ENCODE measurements around the gene PRND. TPM values are rescaled to one million over a fixed set of nuclear protein-coding genes. Genes with fewer than 3 reads are reported as not detected.
"Not testable (repeated sequence)": the region's sequence is repeated elsewhere in the genome, so short reads cannot be mapped to it uniquely, and the experiment has no call there.

Gene PRND
- total RNA-seq, 1 experiment from 2014 or later, result not detected

- Histone ChIP-seq H4K20me1 (ENCODE audit: insufficient read depth, low read depth, low read length) (no peaks in the 10 kb centered on the region), H3K4me1 (ENCODE audit: low read length) (no peaks in the 10 kb centered on the region), H3K9ac (ENCODE audit: low read length) (no peak overlapping the region), H3K9me2 (replicated peaks; ENCODE audit: insufficient read depth, low read length) (no peaks in the 10 kb centered on the region), H3K4me2 (ENCODE audit: low read depth, low read length, poor library complexity, severe bottlenecking) (no peak overlapping the region), H3K9me3 (ENCODE audit: low read length) (no peaks in the 10 kb centered on the region), H3K36me3 (ENCODE audit: insufficient read depth, low read length) (no peaks in the 10 kb centered on the region), H2AFZ (ENCODE audit: low read length) (no peak overlapping the region), H3K79me2 (ENCODE audit: low read length) (no peaks in the 10 kb centered on the region), H3K27me3 (ENCODE audit: low read length) (no peaks in the 10 kb centered on the region), H3K4me3 (ENCODE audit: low read length) (no peak overlapping the region), H3K27ac (ENCODE audit: low read length) (no peak overlapping the region)
- DNase-seq, result no peak
Measured at GRCh38 chr20:4697831-4698221, 23.9 kb upstream of the PRND start.

- H3K9me2 ChIP-seq (replicated peaks; ENCODE audit: insufficient read depth, low read length), result no peaks in the 10 kb centered on the region
- no peaks in the 10 kb centered on the region for H3K79me2 ChIP-seq (ENCODE audit: low read length)
- H3K27me3 ChIP-seq (ENCODE audit: low read length), result no peaks in the 10 kb centered on the region
- H3K4me2 ChIP-seq (ENCODE audit: low read depth, low read length, poor library complexity, severe bottlenecking), result no peak overlapping the region
- H3K27ac ChIP-seq (ENCODE audit: low read length), result no peak overlapping the region
- H2AFZ ChIP-seq (ENCODE audit: low read length), result no peak overlapping the region
- H3K9me3 ChIP-seq (ENCODE audit: low read length), result no peaks in the 10 kb centered on the region
- H3K4me1 ChIP-seq (ENCODE audit: low read length), result peaks cover 2% of the 10 kb centered on the region
- H3K4me3 ChIP-seq (ENCODE audit: low read length), result no peak overlapping the region
- H4K20me1 ChIP-seq (ENCODE audit: insufficient read depth, low read depth, low read length), result no peaks in the 10 kb centered on the region
- no peak overlapping the region for H3K9ac ChIP-seq (ENCODE audit: low read length)
- DNase-seq, result no peak
- no peaks in the 10 kb centered on the region for H3K36me3 ChIP-seq (ENCODE audit: insufficient read depth, low read length)
Measured at GRCh38 chr20:4699216-4699615, 22.5 kb upstream of the PRND start.

GRCh38 chr20:4699957-4700356 lies 21.8 kb upstream of the PRND start:
- H3K4me1 ChIP-seq (ENCODE audit: low read length), result peaks cover 9% of the 10 kb centered on the region
- no peaks in the 10 kb centered on the region for H3K79me2 ChIP-seq (ENCODE audit: low read length)
- H3K9ac ChIP-seq (ENCODE audit: low read length), result no peak overlapping the region
- H3K4me2 ChIP-seq (ENCODE audit: low read depth, low read length, poor library complexity, severe bottlenecking), result no peak overlapping the region
- no peak for DNase-seq
- no peaks in the 10 kb centered on the region for H4K20me1 ChIP-seq (ENCODE audit: insufficient read depth, low read depth, low read length)
- H3K4me3 ChIP-seq (ENCODE audit: low read length), result no peak overlapping the region
- H3K9me3 ChIP-seq (ENCODE audit: low read length), result no peaks in the 10 kb centered on the region
- H3K36me3 ChIP-seq (ENCODE audit: insufficient read depth, low read length), result no peaks in the 10 kb centered on the region
- no peaks in the 10 kb centered on the region for H3K27me3 ChIP-seq (ENCODE audit: low read length)
- H3K27ac ChIP-seq (ENCODE audit: low read length), result no peak overlapping the region
- H3K9me2 ChIP-seq (replicated peaks; ENCODE audit: insufficient read depth, low read length), result no peaks in the 10 kb centered on the region
- H2AFZ ChIP-seq (ENCODE audit: low read length), result no peak overlapping the region

- no peak overlapping the region for H3K9ac ChIP-seq (ENCODE audit: low read length)
- no peaks in the 10 kb centered on the region for H4K20me1 ChIP-seq (ENCODE audit: insufficient read depth, low read depth, low read length)
- no peaks in the 10 kb centered on the region for H3K9me3 ChIP-seq (ENCODE audit: low read length)
- H3K27ac ChIP-seq (ENCODE audit: low read length), result no peak overlapping the region
- H3K4me3 ChIP-seq (ENCODE audit: low read length), result no peak overlapping the region
- H3K36me3 ChIP-seq (ENCODE audit: insufficient read depth, low read length), result no peaks in the 10 kb centered on the region
- H3K4me2 ChIP-seq (ENCODE audit: low read depth, low read length, poor library complexity, severe bottlenecking), result no peak overlapping the region
- no peak overlapping the region for H2AFZ ChIP-seq (ENCODE audit: low read length)
- H3K9me2 ChIP-seq (replicated peaks; ENCODE audit: insufficient read depth, low read length), result no peaks in the 10 kb centered on the region
- H3K4me1 ChIP-seq (ENCODE audit: low read length), result peaks cover 13% of the 10 kb centered on the region
- no peak for DNase-seq
- H3K79me2 ChIP-seq (ENCODE audit: low read length), result no peaks in the 10 kb centered on the region
- H3K27me3 ChIP-seq (ENCODE audit: low read length), result no peaks in the 10 kb centered on the region
Measured at GRCh38 chr20:4702562-4703280, 19.0 kb upstream of the PRND start.

GRCh38 chr20:4703281-4703676 lies 18.4 kb upstream of the PRND start:
- H3K27ac ChIP-seq (ENCODE audit: low read length), result no peak overlapping the region
- no peaks in the 10 kb centered on the region for H3K9me3 ChIP-seq (ENCODE audit: low read length)
- H3K4me1 ChIP-seq (ENCODE audit: low read length), result peaks cover 13% of the 10 kb centered on the region
- H3K36me3 ChIP-seq (ENCODE audit: insufficient read depth, low read length), result no peaks in the 10 kb centered on the region
- H4K20me1 ChIP-seq (ENCODE audit: insufficient read depth, low read depth, low read length), result no peaks in the 10 kb centered on the region
- DNase-seq, result no peak
- no peaks in the 10 kb centered on the region for H3K27me3 ChIP-seq (ENCODE audit: low read length)
- no peaks in the 10 kb centered on the region for H3K79me2 ChIP-seq (ENCODE audit: low read length)
- H2AFZ ChIP-seq (ENCODE audit: low read length), result no peak overlapping the region
- no peak overlapping the region for H3K9ac ChIP-seq (ENCODE audit: low read length)
- no peak overlapping the region for H3K4me3 ChIP-seq (ENCODE audit: low read length)
- H3K4me2 ChIP-seq (ENCODE audit: low read depth, low read length, poor library complexity, severe bottlenecking), result no peak overlapping the region
- H3K9me2 ChIP-seq (replicated peaks; ENCODE audit: insufficient read depth, low read length), result no peaks in the 10 kb centered on the region

GRCh38 chr20:4706941-4707340 lies 14.8 kb upstream of the PRND start:
- not testable (repeated sequence) for H3K4me3 ChIP-seq (ENCODE audit: low read length); H2AFZ ChIP-seq (ENCODE audit: low read length); H4K20me1 ChIP-seq (ENCODE audit: insufficient read depth, low read depth, low read length); DNase-seq; H3K36me3 ChIP-seq (ENCODE audit: insufficient read depth, low read length); H3K9me2 ChIP-seq (replicated peaks; ENCODE audit: insufficient read depth, low read length); H3K79me2 ChIP-seq (ENCODE audit: low read length); H3K9me3 ChIP-seq (ENCODE audit: low read length); H3K9ac ChIP-seq (ENCODE audit: low read length); H3K27me3 ChIP-seq (ENCODE audit: low read length); H3K4me2 ChIP-seq (ENCODE audit: low read depth, low read length, poor library complexity, severe bottlenecking); H3K27ac ChIP-seq (ENCODE audit: low read length)
- peaks cover 22% of the 10 kb centered on the region for H3K4me1 ChIP-seq (ENCODE audit: low read length)

GRCh38 chr20:4708036-4708435 lies 13.7 kb upstream of the PRND start:
- H3K4me2 ChIP-seq (ENCODE audit: low read depth, low read length, poor library complexity, severe bottlenecking), result no peak overlapping the region
- H3K4me1 ChIP-seq (ENCODE audit: low read length), result peaks cover 22% of the 10 kb centered on the region
- no peaks in the 10 kb centered on the region for H3K79me2 ChIP-seq (ENCODE audit: low read length)
- H3K9me3 ChIP-seq (ENCODE audit: low read length), result no peaks in the 10 kb centered on the region
- no peak overlapping the region for H3K27ac ChIP-seq (ENCODE audit: low read length)
- no peak overlapping the region for H3K9ac ChIP-seq (ENCODE audit: low read length)
- H4K20me1 ChIP-seq (ENCODE audit: insufficient read depth, low read depth, low read length), result no peaks in the 10 kb centered on the region
- H3K4me3 ChIP-seq (ENCODE audit: low read length), result no peak overlapping the region
- no peak overlapping the region for H2AFZ ChIP-seq (ENCODE audit: low read length)
- DNase-seq, result no peak
- H3K9me2 ChIP-seq (replicated peaks; ENCODE audit: insufficient read depth, low read length), result no peaks in the 10 kb centered on the region
- H3K27me3 ChIP-seq (ENCODE audit: low read length), result no peaks in the 10 kb centered on the region
- H3K36me3 ChIP-seq (ENCODE audit: insufficient read depth, low read length), result no peaks in the 10 kb centered on the region

GRCh38 chr20:4708856-4709255 lies 12.9 kb upstream of the PRND start:
- Histone ChIP-seq H2AFZ (ENCODE audit: low read length) (no peak overlapping the region), H4K20me1 (ENCODE audit: insufficient read depth, low read depth, low read length) (no peaks in the 10 kb centered on the region), H3K4me3 (ENCODE audit: low read length) (no peak overlapping the region), H3K79me2 (ENCODE audit: low read length) (no peaks in the 10 kb centered on the region), H3K9ac (ENCODE audit: low read length) (no peak overlapping the region), H3K9me3 (ENCODE audit: low read length) (no peaks in the 10 kb centered on the region), H3K36me3 (ENCODE audit: insufficient read depth, low read length) (no peaks in the 10 kb centered on the region), H3K4me1 (ENCODE audit: low read length) (peaks cover 22% of the 10 kb centered on the region), H3K27ac (ENCODE audit: low read length) (no peak overlapping the region), H3K9me2 (replicated peaks; ENCODE audit: insufficient read depth, low read length) (no peaks in the 10 kb centered on the region), H3K4me2 (ENCODE audit: low read depth, low read length, poor library complexity, severe bottlenecking) (no peak overlapping the region), H3K27me3 (ENCODE audit: low read length) (no peaks in the 10 kb centered on the region)
- no peak for DNase-seq
